GM12801 (cell line): Measurements from ENCODE around the gene CIAO2A.

Experiments
- CTCF ChIP-seq: IDR thresholded peaks from one replicate; pipeline ENCODE4 v1.5.1; 2011; ENCODE audit warnings: control low read depth; ENCODE audit not compliant: insufficient read length; ENCODE audit errors: extremely low read depth

The CIAO2A gene

GRCh38 chr15:64058279-64058678 is 35.4 kb downstream of the CIAO2A start:
- no peak for TF ChIP-seq CTCF

- TF ChIP-seq CTCF, result no peak
Measured at GRCh38 chr15:64052925-64053491, 40.6 kb downstream of the CIAO2A start.

- no peak for TF ChIP-seq CTCF
Measured at GRCh38 chr15:64051407-64052259, 42.0 kb downstream of the CIAO2A start.

- TF ChIP-seq CTCF, result no peak
Measured at GRCh38 chr15:64051093-64051402, 42.6 kb downstream of the CIAO2A start.

GRCh38 chr15:64050281-64051092 is 43.2 kb downstream of the CIAO2A start:
- no peak for TF ChIP-seq CTCF

- TF ChIP-seq CTCF, result no peak
Measured at GRCh38 chr15:64048781-64049460, 44.7 kb downstream of the CIAO2A start.
